HCT116 (cell line): ENCODE results near the gene IL17A. TPM values are rescaled to one million over a fixed set of nuclear protein-coding genes. Genes with fewer than 3 reads are reported as not detected.

ENCODE experiments used
- ATAC-seq: fragments of 200-7000 bp; cut with Tn5 transposase; 2 replicates; pipeline ENCODE4 v1.9.1; 2020; ENCODE audit warnings: mild to moderate bottlenecking, moderate library complexity
- BruUV-seq: library from RNA; stranded (reverse); fragments of 400-500 nt; replicated peaks from 2 replicates; lab custom pipeline; 2021; lab: Mats Ljungman, UMichigan
- CTCF ChIA-PET: fragments of 300-600 bp; sonication (Branson Sonifier 250); formaldehyde crosslinking; loops from one replicate; lab custom pipeline; 2021; ENCODE audit warnings: antibody characterized with exemption; lab: Charles Lee
- POLR2A ChIA-PET: fragments of 300-600, 350-600 bp; sonication (Branson Sonifier 250); formaldehyde crosslinking; loops from one replicate; lab custom pipeline; 2021; ENCODE audit warnings: antibody characterized with exemption; lab: Charles Lee
- RAD21 ChIA-PET, 2 experiments: fragments of 300-600 bp; sonication (Branson Sonifier 250); formaldehyde crosslinking; loops; one replicate each; lab custom pipeline; 2023; ENCODE audit warnings: low total read pairs in 2 of 2; ENCODE audit not compliant: uncharacterized antibody in 2 of 2, unreplicated experiment in 2 of 2, low non-redundant PET in 1 of 2; lab: Charles Lee
- DNase-seq: peaks from one replicate; pipeline ENCODE4 v3.0.0-alpha.2; 2010; ENCODE audit warnings: low read depth, low spot score
- H2AFZ ChIP-seq: fragments of 200-600 bp; shearing (Covaris generic), sonication (generic); 2 replicates; pipeline ENCODE4 v1.6.1; 2017; ENCODE audit warnings: low read depth, mixed run types, mixed read lengths, antibody characterized with exemption, low read length; ENCODE audit not compliant: poor library complexity, severe bottlenecking
- H3K27ac ChIP-seq: 2 replicates; pipeline ENCODE4 v1.5.1; 2012; ENCODE audit warnings: low read depth, low read length
- H3K27me3 ChIP-seq: fragments of 200-600 bp; sonication (generic); 2 replicates; pipeline ENCODE4 v1.6.1; 2016; ENCODE audit warnings: mixed run types, low read length, mixed read lengths; ENCODE audit not compliant: insufficient read depth
- H3K36me3 ChIP-seq, 2 experiments: fragments of 200-500 bp in 1 of 2; fragments of 200-600 bp in 1 of 2; sonication (Bioruptor generic) in 1 of 2; sonication (generic) in 1 of 2; 2 replicates each; pipeline versions ENCODE4 v1.5.1 to v1.6.1; 2014 to 2016; ENCODE audit warnings: low read length in 2 of 2, inconsistent platforms in 1 of 2, mixed read lengths in 1 of 2, mixed run types in 1 of 2; ENCODE audit not compliant: insufficient read depth in 2 of 2, control insufficient read depth in 1 of 2
- H3K4me1 ChIP-seq, 2 experiments: fragments of 200-600 bp in 1 of 2; sonication (generic) in 1 of 2; 2 replicates each; pipeline versions ENCODE4 v1.5.1 to v1.6.1; 2012 to 2017; ENCODE audit warnings: low read length in 2 of 2, inconsistent platforms in 1 of 2, mild to moderate bottlenecking in 1 of 2, mixed read lengths in 1 of 2, mixed run types in 1 of 2, moderate library complexity in 1 of 2; ENCODE audit not compliant: insufficient read depth in 2 of 2, control insufficient read depth in 1 of 2
- H3K4me2 ChIP-seq: fragments of 200-600 bp; sonication (generic); 2 replicates; pipeline ENCODE4 v1.6.1; 2017; ENCODE audit warnings: mixed run types, low read length, mixed read lengths
- H3K4me3 ChIP-seq, 2 experiments: fragments of 200-600 bp in 1 of 2; sonication (generic) in 1 of 2; replicated peaks in 1 of 2; 2 replicates each; pipeline ENCODE4 v1.5.1; 2011 to 2016; ENCODE audit warnings: low read length in 2 of 2, control low read depth in 1 of 2, low read depth in 1 of 2, mild to moderate bottlenecking in 1 of 2, mixed read lengths in 1 of 2, mixed run types in 1 of 2
- H3K79me2 ChIP-seq: fragments of 200-600 bp; sonication (generic); 2 replicates; pipeline ENCODE4 v1.6.1; 2017; ENCODE audit warnings: mild to moderate bottlenecking, mixed run types, low read length, moderate library complexity, mixed read lengths; ENCODE audit not compliant: insufficient read depth
- H3K9ac ChIP-seq: fragments of 200-600 bp; sonication (generic); 2 replicates; pipeline ENCODE4 v1.6.1; 2016; ENCODE audit warnings: low read length, mixed read lengths
- H3K9me2 ChIP-seq: fragments of 200-600 bp; sonication (generic), shearing (Covaris generic); 2 replicates; pipeline ENCODE4 v1.6.1; 2017; ENCODE audit warnings: mixed run types, mild to moderate bottlenecking, moderate library complexity; ENCODE audit not compliant: insufficient read depth
- H3K9me3 ChIP-seq, 2 experiments: fragments of 200-500 bp in 1 of 2; fragments of 200-600 bp in 1 of 2; sonication (Bioruptor generic) in 1 of 2; sonication (generic) in 1 of 2; 2 replicates each; pipeline ENCODE4 v1.6.1; 2014 to 2017; ENCODE audit warnings: low read length in 2 of 2, mixed read lengths in 2 of 2, inconsistent platforms in 1 of 2, low read depth in 1 of 2, mild to moderate bottlenecking in 1 of 2, mixed run types in 1 of 2, moderate library complexity in 1 of 2; ENCODE audit not compliant: control insufficient read depth in 1 of 2, insufficient read depth in 1 of 2
- H4K20me1 ChIP-seq: fragments of 200-600 bp; sonication (generic), shearing (Covaris generic); 2 replicates; pipeline ENCODE4 v1.6.1; 2017; ENCODE audit warnings: mixed run types, mild to moderate bottlenecking, moderate library complexity; ENCODE audit not compliant: insufficient read depth
- CBX3 ChIP-seq: IDR thresholded peaks from 2 replicates; pipeline ENCODE4 v1.6.1; 2012; ENCODE audit warnings: low read depth
- CEBPB ChIP-seq: IDR thresholded peaks from 2 replicates; pipeline ENCODE4 v1.6.1; 2012; ENCODE audit warnings: low read depth
- FOSL1 ChIP-seq: IDR thresholded peaks from 2 replicates; pipeline ENCODE4 v1.6.1; 2012; ENCODE audit warnings: low read depth
- JUND ChIP-seq: IDR thresholded peaks from 2 replicates; pipeline ENCODE4 v1.6.1; 2012
- SIN3A ChIP-seq: IDR thresholded peaks from 2 replicates; pipeline ENCODE4 v1.6.1; 2012; ENCODE audit warnings: low read depth
- TCF7L2 ChIP-seq: IDR thresholded peaks from 2 replicates; pipeline ENCODE4 v1.7.0; 2011; ENCODE audit warnings: borderline replicate concordance, inconsistent platforms; ENCODE audit not compliant: insufficient read depth, insufficient read length; ENCODE audit errors: extremely low read depth
- ZFX ChIP-seq: fragments of 450-650 bp; IDR thresholded peaks from 2 replicates; pipeline ENCODE4 v1.6.1; 2017
- intact Hi-C: fragments of 100-400 bp; cut with micrococcal nuclease; formaldehyde crosslinking; loops from 2 replicates; pipeline ENCODE4 v1.10.0; 2022
- total RNA-seq: library from RNA; stranded (reverse); gene quantifications from one replicate; pipeline ENCODE4 v1.2.1, GENCODE V29; 2021; ENCODE audit not compliant: unreplicated experiment
- TF ChIP-seq, protein P1 (sequence below): IDR thresholded peaks from 2 replicates; pipeline ENCODE4 v1.6.1; 2012; ENCODE audit warnings: low read depth
- TF ChIP-seq, protein P2 (sequence below): IDR thresholded peaks from 2 replicates; pipeline ENCODE4 v1.6.1; 2012
- TF ChIP-seq, protein P3 (sequence below): IDR thresholded peaks from 2 replicates; pipeline ENCODE4 v1.6.1; 2012

IL17A gene
- total RNA-seq, 1 experiment from 2014 or later = not detected

DNA sequence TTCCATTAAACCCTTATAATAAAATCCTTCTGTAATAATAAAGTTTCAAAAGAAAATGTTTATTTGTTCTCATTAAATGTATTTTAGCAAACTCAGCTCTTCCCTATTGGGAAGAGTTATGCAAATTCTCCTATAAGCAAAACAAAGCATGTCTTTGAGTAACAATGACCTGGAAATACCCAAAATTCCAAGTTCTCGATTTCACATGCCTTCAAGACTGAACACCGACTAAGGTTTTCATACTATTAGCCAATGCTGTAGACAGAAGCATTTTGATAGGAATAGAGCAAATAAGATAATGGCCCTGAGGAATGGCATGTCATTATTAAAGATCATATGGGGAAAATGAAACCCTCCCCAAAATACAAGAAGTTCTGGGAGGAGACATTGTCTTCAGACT, 3.8 kb downstream of the IL17A start:
- no peak for ATAC-seq

More for the DNA sequence above, 3.8 kb downstream of the IL17A start:
- H3K27ac ChIP-seq = no peak overlapping the region
- no peak overlapping the region for H3K9ac ChIP-seq
- TF ChIP-seq CBX3 (no peak), JUND (no peak), FOSL1 (no peak), TCF7L2 (no peak), CEBPB (no peak), SIN3A (no peak), ZFX (no peak)
- TF ChIP-seq, protein P1, sequence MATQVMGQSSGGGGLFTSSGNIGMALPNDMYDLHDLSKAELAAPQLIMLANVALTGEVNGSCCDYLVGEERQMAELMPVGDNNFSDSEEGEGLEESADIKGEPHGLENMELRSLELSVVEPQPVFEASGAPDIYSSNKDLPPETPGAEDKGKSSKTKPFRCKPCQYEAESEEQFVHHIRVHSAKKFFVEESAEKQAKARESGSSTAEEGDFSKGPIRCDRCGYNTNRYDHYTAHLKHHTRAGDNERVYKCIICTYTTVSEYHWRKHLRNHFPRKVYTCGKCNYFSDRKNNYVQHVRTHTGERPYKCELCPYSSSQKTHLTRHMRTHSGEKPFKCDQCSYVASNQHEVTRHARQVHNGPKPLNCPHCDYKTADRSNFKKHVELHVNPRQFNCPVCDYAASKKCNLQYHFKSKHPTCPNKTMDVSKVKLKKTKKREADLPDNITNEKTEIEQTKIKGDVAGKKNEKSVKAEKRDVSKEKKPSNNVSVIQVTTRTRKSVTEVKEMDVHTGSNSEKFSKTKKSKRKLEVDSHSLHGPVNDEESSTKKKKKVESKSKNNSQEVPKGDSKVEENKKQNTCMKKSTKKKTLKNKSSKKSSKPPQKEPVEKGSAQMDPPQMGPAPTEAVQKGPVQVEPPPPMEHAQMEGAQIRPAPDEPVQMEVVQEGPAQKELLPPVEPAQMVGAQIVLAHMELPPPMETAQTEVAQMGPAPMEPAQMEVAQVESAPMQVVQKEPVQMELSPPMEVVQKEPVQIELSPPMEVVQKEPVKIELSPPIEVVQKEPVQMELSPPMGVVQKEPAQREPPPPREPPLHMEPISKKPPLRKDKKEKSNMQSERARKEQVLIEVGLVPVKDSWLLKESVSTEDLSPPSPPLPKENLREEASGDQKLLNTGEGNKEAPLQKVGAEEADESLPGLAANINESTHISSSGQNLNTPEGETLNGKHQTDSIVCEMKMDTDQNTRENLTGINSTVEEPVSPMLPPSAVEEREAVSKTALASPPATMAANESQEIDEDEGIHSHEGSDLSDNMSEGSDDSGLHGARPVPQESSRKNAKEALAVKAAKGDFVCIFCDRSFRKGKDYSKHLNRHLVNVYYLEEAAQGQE = no peak
- TF ChIP-seq, protein P2, sequence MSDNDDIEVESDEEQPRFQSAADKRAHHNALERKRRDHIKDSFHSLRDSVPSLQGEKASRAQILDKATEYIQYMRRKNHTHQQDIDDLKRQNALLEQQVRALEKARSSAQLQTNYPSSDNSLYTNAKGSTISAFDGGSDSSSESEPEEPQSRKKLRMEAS = no peak
- TF ChIP-seq, protein P3, sequence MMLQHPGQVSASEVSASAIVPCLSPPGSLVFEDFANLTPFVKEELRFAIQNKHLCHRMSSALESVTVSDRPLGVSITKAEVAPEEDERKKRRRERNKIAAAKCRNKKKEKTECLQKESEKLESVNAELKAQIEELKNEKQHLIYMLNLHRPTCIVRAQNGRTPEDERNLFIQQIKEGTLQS = no peak
- H4K20me1 ChIP-seq = no peaks in the 10 kb centered on the region
- no peaks in the 10 kb centered on the region for H3K36me3 ChIP-seq
- H3K79me2 ChIP-seq = no peaks in the 10 kb centered on the region
- CTCF ChIA-PET = no interaction called here
- RAD21 ChIA-PET = no interaction called here
- DNase-seq = no peak
- H3K4me2 ChIP-seq = no peak overlapping the region
- H3K9me3 ChIP-seq = no peaks in the 10 kb centered on the region
- no TSS peak for BruUV-seq
- H2AFZ ChIP-seq = no peak overlapping the region
- H3K4me1 ChIP-seq = no peaks in the 10 kb centered on the region
- H3K27me3 ChIP-seq = peaks cover 21% of the 10 kb centered on the region
- H3K9me2 ChIP-seq = peaks cover 3% of the 10 kb centered on the region; the same call in 1 of the 2 replicates
- H3K4me3 ChIP-seq = no peak overlapping the region
- intact Hi-C loops = no loop called here
- POLR2A ChIA-PET = no interaction called here
